SH-SY5Y (cell line): ENCODE results near the gene DIRAS1.

Experiments used
- GATA2 ChIP-seq: IDR thresholded peaks from 2 replicates; pipeline ENCODE4 v1.6.1; 2011; ENCODE audit warnings: mild to moderate bottlenecking, low read depth, low read length
- GATA3 ChIP-seq: IDR thresholded peaks from 2 replicates; pipeline ENCODE4 v1.6.1; 2011; ENCODE audit warnings: low read depth, mild to moderate bottlenecking, low read length, moderate library complexity

The DIRAS1 gene, protein sequence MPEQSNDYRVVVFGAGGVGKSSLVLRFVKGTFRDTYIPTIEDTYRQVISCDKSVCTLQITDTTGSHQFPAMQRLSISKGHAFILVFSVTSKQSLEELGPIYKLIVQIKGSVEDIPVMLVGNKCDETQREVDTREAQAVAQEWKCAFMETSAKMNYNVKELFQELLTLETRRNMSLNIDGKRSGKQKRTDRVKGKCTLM

DNA sequence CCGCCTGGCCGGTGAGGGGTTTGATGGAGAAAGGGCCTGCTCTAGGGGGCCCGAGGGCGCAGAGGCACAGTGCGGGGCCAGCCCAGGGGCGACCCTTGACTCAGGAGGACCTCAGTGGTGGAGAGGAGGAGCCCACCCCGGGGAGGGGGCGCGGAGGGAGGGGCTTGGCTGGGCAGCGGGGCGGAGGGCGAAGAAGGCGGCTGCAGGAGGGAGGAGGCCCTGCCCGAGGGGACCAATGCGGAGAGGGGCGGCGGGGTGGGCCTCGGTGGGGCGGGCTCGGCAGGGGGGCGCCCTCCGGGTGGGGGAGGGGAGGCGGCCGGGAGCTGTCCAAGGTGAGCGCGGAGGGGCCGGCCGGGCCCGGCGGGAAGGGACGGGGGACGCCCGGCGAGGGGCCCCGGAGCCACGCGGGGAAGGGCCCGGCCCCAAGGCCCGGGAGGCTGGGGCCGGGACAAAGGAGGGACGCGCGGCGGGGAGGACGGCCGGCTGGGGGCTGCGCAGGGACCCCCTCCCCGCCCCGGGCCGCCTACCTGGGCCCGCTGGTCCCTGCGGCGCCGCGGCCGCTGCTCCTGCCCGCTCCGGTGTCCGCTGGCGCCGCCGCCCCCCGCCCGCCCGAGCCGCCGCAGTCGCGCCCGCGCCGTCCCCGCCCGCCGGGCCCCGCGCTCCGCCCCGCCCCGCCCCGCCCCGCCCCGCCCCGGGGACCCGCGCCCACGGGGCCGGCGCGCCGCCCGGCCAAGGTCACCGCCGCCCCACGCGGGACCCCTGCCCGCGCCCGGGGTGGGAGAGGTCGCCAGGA is at the start of gene DIRAS1:
Gene DIRAS1, minus strand, starts transcription at position 596 of the 793 bp plus-strand sequence. CDS start 3,566 bp downstream, outside the sequence.
- TF ChIP-seq GATA3: no peak
- no peak for TF ChIP-seq GATA2

DNA sequence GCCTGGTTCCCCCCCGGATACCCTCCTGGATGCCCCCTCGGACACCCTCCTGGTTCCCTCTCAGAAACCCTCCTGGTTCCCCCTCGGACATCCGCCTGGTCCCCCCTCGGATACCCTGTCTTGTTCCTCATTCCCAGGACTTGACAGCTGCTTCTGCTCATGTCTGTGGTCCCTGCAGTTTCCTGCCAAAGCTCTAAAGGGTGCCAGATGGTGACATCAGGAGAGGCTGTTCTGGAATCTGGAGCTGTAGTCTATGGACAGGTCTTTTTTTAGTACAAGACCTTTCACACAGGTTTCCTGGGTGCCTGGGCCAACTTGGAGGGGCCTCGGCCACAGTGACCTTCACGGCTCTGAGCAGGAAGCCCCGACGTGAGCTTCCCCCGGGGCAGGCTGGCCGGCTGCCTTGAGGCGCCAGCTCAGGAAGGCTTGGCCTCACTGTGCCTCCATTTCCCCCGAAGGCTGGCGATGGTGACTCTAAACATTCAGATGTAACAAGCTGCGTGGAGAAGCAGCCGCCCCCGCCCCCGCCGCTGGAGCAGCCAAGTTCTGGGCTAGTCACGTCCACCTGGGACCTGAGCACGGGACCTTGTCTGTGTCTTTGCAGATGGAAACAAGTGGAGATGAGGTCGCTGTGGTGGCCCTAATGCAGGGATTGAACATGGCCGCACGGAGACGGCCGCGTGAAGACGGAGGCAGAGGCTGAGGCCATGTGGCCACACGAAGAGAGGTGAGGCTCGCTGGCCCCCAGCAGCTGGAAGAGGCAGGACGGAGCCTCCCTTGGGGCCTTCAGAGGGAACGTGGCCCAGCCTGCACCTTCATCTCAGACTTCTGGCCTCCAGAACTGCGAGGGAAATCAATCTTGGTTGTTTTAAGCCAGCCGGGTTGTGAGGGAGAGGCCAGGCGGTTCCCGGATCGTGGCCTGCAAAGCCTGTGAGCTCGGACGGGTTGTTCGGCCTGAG is 49.2 kb upstream of the DIRAS1 start:
- no peak for TF ChIP-seq GATA3
- TF ChIP-seq GATA2: no peak

DNA sequence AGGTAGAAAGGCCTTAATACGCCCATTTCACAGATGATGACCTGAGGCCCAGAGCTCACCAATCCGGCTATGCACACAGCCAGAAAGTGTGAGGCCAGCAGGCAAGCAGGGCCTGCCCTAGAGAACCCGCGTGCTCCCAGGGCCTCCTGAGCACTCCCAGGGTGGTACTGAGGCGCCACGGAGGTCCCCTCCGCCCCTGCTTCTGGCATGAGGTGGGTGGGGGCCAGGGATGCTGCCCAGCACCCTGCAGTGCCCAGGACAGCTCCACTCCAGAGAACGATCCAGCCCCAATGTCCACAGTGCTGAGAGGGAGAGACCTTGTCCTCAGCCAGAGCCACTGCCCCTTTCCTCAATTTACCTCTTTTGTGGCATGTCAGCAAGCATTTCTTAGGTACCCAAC is 48.0 kb upstream of the DIRAS1 start:
- TF ChIP-seq GATA3 (no peak), GATA2 (no peak)

DNA sequence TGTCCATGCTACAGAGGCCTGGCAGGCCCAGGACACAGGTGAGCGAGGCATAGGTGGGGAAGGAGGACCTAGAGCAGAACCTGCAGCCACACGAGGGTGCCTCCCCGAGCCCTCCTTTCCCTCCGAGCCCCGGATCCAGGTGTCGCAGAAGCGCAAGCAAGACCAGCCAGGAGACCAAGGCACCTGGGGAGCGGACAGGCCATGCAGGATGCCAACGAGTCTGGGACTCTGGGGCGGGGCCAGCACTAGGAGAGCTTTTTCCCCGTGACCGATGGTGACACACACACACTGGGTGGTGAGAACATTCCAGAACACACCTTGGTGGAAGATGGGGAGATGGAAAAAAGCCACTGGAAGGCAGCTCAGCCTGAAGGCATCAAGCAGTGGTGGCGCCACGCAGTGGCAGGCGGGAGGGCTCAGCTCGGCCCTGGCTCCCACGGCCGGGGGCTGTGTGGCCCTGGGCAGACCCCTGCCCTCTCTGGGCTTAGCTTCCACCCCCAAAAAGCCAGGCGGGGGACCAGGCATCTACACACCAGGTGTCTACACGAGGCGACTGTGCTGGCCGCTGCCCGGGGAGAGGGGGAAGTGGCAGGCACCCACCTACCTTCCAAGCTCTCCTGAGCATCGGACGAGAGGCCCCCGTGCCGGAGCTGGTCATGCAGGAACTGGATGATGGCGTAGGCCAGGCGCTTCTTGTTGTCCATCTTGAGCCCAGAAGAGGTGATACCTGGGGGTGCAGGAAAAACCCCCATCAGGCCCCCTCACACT is 47.4 kb upstream of the DIRAS1 start:
- TF ChIP-seq GATA2 (no peak), GATA3 (no peak)

DNA sequence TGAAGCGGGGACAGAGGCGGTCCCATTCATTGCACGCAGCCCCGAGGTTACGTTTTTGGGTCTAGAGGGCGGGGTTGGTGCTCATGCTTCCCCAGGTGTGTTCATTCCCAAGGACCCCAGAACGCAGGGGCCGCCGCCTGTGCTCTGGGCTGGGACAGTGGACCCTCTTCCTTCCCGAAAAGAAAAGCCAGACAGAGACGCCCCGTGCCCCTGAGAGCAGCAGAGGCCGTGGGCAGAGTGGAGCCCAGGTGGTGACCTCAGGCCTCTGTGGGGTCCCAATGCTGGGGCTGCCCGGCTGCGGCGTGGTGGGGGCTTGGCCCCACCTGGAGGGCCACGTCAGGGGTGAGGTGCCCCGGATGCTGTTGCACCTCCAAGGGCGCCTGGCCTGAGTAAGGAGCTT is 46.5 kb upstream of the DIRAS1 start:
- TF ChIP-seq GATA3 (no peak), GATA2 (no peak)

DNA sequence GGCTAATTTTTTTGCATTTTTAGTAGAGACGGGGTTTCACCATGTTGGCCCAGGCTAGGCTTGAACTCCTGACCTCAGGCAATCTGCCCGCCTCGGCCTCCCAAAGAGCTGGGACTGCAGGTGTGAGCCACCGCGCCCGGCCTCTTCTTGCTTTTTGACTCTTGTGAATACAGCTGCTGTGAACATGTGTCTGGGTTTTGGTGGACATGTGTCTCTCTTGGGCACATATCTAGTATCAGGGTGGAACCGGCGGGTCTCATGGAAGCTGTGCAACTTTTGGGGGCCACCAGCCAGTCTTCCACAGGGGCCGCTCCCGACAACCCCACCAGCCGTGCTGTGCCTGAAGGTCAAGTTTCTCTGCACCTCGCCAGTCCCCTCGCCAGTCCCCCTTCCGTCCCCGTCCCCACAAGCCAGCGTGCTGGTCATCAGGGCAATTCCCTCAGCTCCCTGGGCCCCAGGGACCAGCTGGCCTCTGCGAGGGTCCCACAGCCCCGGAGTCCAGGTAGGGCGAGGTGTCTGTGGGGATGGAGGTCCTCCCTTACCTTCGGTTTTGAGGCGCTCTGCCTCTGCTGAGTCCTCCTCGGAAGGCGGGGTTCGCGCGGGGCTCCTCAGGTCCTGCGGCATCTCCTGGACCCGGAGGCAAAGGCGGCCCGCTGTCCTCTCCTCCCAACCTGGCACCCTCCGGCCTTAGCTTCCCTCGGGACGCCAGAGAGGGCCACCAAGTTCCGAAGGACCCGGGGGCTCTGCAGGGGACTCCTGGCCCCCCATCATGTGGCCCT is 45.6 kb upstream of the DIRAS1 start:
- TF ChIP-seq GATA3: no peak
- no peak for TF ChIP-seq GATA2

DNA sequence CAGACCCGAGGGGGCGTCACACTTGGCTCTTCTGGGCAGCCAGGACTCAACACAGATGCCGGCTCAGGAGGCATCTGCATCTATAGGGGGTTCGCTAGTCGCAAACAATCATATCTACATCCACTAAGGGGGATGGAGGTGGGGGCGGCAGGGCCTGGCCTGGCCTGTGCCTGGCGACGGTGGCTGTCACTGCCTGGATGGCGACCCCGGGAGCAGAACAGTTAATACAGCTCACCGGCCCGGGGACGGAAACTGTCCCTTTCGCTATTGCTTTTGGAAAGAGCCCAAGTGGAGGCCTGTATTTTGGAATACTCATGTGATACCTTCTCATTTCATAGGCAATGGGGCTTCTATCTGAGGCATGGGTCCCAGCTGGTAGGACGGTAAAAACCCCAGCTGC is 44.2 kb upstream of the DIRAS1 start:
- TF ChIP-seq GATA3: no peak
- no peak for TF ChIP-seq GATA2

DNA sequence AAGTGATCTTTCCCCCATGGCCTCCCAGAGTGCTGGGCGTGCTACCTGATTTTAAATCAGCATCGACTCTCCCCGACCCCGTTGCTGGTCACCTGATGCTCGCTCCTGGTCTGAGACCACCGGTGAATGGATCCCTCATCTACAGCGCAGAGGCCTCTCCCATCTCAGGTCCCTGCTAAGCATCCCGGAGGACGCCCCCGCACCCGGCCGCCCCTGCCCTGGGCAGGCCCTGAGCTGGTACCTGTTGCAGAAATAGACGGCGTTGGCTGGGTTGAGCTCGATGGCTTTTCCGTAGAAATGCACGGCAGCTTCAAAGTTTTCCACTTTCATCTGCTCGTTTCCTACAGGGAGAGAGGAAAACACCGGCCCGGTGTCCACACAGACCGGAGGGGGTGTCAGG is 43.8 kb upstream of the DIRAS1 start:
- TF ChIP-seq GATA3 (no peak), GATA2 (no peak)

DNA sequence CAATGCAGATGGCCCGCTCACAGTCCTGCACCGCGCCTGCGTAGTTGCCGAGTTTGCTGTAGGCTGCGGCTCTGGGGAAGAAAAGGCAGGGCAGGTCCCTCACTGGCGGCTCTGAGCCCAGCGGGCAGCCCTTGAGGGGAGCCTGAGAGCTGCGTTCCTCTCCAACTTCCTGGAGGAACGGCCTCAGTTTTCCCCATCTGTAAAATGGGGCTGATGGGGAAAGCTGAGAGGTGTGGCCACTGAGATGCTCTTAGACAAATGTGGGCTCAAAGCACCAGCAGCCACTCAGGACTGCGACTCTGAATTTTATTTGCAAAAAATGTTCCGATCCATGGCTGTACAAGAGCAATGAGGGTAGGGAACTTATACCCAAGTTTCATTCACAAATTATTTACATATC is 42.5 kb upstream of the DIRAS1 start:
- TF ChIP-seq GATA3: no peak
- no peak for TF ChIP-seq GATA2

DNA sequence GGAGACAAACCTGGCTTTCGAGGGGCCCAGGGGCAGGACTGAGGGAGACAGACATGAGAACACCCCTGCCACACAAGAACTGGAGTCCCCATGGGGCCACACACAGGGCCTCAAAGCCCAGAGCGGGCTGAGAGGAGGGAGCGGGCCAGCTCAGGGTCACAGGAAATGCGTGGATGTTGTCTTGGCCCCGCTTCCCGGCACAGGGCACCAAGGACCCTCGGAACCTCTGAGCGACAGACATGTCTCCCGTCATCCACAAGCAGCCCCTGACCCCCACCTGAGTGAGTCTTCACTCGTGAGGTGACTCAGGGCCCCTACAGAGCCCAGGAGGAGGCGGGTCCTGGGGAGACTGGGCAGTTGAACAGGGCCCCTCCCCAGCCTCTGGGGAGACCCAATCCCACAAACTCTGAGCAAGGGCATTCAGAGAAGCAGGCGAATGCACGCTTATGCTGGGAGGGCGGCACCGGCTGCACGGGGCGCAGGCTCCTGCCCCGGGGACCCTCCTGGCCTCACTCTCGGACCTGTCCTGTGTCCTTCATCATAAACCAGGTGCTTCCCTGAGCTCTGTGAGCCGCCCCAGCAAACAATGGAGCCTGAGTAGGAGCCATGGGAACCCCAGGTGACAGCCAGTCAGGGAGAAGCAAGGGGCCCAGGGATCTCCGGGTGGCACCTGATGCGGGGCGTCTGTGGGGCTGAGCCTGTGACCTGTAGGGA is 41.8 kb upstream of the DIRAS1 start:
- TF ChIP-seq GATA2 (no peak), GATA3 (no peak)

DNA sequence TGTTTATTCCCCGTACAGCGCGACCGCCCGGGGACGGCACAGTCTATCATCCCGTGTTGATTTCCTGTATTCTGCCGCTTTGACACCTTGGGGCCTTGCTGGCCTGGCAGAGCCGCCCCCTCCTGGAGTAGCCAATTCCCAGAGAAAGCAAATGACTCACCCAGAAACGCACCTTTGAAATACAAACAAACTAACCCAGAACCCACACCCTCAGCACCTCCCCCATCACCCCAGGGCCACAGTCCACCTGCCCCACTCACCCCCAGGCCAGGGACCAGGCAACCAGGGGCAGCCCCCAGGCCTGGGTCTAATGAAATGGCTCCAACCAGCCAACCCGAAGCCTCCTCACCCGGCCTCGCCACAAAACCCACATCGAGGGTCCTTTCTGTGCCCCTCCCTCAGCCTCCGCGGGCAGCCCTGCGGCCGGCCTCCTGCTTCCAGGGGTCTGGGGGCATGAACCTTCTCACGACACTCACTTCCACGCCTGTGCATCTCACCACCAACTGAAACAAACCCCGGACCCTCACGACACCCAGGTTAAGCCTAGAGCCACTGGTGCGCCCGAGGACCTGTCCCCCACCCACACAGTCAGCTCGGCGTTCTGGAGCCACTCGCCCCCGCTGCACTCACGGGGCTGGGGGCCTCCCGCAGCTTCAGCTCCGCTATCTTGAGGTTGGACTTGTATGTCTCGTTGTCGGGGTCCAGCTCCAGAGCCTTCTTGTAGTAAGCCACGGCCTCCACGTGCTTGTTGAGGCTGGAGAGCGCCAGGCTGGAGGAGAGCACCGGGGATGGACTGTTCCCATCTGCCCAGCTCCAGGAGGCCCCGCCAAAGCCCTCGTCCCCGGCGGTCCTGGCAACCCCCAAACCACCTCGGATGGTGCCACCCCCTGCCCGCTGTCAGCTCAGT is 41.0 kb upstream of the DIRAS1 start:
- no peak for TF ChIP-seq GATA3
- no peak for TF ChIP-seq GATA2
